ENCODE data around the gene ETV3L.

The ETV3L gene

GRCh38 chr1:157087030-157087429 lies 12.6 kb downstream of the ETV3L start:
- TF ChIP-seq, protein P1, sequence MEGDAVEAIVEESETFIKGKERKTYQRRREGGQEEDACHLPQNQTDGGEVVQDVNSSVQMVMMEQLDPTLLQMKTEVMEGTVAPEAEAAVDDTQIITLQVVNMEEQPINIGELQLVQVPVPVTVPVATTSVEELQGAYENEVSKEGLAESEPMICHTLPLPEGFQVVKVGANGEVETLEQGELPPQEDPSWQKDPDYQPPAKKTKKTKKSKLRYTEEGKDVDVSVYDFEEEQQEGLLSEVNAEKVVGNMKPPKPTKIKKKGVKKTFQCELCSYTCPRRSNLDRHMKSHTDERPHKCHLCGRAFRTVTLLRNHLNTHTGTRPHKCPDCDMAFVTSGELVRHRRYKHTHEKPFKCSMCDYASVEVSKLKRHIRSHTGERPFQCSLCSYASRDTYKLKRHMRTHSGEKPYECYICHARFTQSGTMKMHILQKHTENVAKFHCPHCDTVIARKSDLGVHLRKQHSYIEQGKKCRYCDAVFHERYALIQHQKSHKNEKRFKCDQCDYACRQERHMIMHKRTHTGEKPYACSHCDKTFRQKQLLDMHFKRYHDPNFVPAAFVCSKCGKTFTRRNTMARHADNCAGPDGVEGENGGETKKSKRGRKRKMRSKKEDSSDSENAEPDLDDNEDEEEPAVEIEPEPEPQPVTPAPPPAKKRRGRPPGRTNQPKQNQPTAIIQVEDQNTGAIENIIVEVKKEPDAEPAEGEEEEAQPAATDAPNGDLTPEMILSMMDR (IDR thresholded peaks at IDR 0.05; ENCODE audit: low read depth, low read length), result no peak
- peaks cover 3% of the 10 kb centered on the region; the same call in 1 of the 2 replicates for H3K4me1 ChIP-seq
- no peaks in the 10 kb centered on the region for H3K36me3 ChIP-seq
- no peaks in the 10 kb centered on the region for H3K27me3 ChIP-seq
- H3K4me3 ChIP-seq (ENCODE audit: low read depth, low read length), result no peak overlapping the region
- no peak for DNase-seq
- no peaks in the 10 kb centered on the region for H3K9me3 ChIP-seq

DNA sequence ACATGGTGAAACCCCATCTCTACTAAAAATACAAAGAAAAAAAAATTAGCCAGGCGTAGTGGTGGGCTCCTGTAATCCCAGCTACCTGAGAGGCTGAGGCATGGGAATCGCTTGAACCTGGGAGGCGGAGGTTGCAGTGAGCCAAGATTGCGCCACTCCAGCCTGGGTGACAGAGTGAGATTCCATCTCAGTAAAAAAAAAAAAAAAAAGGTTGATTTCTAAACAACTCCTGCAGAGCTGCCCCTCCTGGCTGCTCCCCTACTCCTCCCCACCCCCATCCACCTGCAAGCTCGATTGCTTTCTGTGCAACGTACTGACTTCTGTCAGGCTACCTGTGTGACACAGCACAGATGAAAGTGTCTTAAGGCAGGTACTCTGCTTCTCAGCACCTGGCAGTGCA lies 13.3 kb downstream of the ETV3L start:
- Histone ChIP-seq H3K27me3 (no peaks in the 10 kb centered on the region), H3K4me3 (ENCODE audit: low read depth, low read length) (no peak overlapping the region), H3K9me3 (no peaks in the 10 kb centered on the region), H3K36me3 (no peaks in the 10 kb centered on the region), H3K4me1 (peaks cover 3% of the 10 kb centered on the region; the same call in 1 of the 2 replicates)
- no peak for DNase-seq
- TF ChIP-seq, protein P1 (IDR thresholded peaks at IDR 0.05; ENCODE audit: low read depth, low read length), result no peak

DNA sequence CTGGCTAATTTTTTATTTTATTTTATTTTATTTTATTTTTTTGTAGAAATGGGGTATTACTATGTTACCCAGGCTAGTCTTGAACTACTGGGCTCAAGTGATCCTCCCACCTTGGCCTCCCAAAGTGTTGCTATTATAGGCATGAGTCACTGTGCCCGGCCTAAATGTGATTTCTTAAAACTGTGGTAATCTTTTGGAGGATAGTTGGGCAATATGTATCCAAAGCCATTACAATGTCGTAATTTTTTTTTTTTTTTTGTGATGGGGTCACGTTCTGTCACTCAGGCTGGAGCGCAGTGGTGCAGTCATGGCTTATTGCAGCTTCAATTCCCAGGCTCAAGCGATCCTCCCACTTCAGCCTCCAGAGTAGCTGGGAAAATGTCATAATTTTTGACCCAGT lies 14.2 kb downstream of the ETV3L start:
- Histone ChIP-seq H3K36me3 (no peaks in the 10 kb centered on the region), H3K27me3 (no peaks in the 10 kb centered on the region), H3K4me1 (peaks cover 2% of the 10 kb centered on the region; the same call in 1 of the 2 replicates), H3K9me3 (no peaks in the 10 kb centered on the region), H3K4me3 (ENCODE audit: low read depth, low read length) (no peak overlapping the region)
- DNase-seq, result no peak
- TF ChIP-seq, protein P1 (IDR thresholded peaks at IDR 0.05; ENCODE audit: low read depth, low read length), result no peak

DNA sequence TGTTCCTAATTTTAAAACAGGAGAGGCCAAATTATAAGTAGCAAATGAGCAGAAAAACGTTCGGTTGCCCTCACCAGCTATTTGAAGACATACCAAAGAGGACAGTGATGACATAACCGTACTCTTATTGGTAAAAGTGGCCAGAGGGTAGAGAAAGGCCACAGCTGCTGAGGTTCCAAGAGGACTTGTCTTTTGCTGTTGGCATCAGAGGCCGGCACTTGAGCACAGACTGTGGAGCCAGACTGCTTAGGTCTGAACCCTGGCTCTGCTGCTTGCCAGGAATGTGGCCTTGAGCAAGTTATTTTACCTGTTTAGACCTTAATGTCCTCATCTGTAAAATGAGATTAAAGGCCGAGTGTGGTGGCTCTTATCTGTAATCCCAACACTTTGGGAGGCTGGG lies 14.9 kb downstream of the ETV3L start:
- TF ChIP-seq, protein P1 (IDR thresholded peaks at IDR 0.05; ENCODE audit: low read depth, low read length), result no peak
- DNase-seq, result no peak

DNA sequence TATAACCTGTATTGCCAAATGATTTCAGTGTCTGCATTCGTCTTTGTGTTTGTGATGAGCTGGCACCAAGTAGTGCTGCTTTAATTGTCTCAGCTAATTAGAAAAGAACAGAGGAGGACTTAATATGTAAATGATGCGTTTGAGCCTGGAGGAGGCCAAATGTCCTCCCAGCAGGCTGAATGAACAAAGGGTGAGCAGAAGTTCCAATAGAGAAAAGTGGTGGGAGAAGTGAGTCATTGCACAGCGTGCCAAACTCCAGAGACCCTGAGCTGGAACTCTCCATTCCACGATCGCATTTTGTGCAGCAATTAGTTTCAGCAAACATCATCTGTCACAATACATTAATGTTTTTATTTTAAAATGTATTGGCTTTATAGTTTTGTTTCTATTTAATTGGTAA lies 17.9 kb downstream of the ETV3L start:
- TF ChIP-seq, protein P1 (IDR thresholded peaks at IDR 0.05; ENCODE audit: low read depth, low read length), result no peak
- no peak for DNase-seq
- no peaks in the 10 kb centered on the region for H3K9me3 ChIP-seq
- no peak overlapping the region for H3K4me3 ChIP-seq (ENCODE audit: low read depth, low read length)
- H3K36me3 ChIP-seq, result no peaks in the 10 kb centered on the region
- H3K4me1 ChIP-seq, result no peaks in the 10 kb centered on the region
- no peaks in the 10 kb centered on the region for H3K27me3 ChIP-seq

More for the DNA sequence above, 14.9 kb downstream of the ETV3L start:
- Histone ChIP-seq H3K27me3 (no peaks in the 10 kb centered on the region), H3K36me3 (no peaks in the 10 kb centered on the region), H3K4me1 (no peaks in the 10 kb centered on the region), H3K9me3 (no peaks in the 10 kb centered on the region), H3K4me3 (ENCODE audit: low read depth, low read length) (no peak overlapping the region)

GRCh38 chr1:157080714-157081113 lies 18.9 kb downstream of the ETV3L start:
- Histone ChIP-seq H3K4me3 (ENCODE audit: low read depth, low read length) (no peak overlapping the region), H3K36me3 (no peaks in the 10 kb centered on the region), H3K27me3 (no peaks in the 10 kb centered on the region), H3K4me1 (no peaks in the 10 kb centered on the region), H3K9me3 (no peaks in the 10 kb centered on the region)
- DNase-seq, result no peak
- TF ChIP-seq, protein P1 (IDR thresholded peaks at IDR 0.05; ENCODE audit: low read depth, low read length), result no peak
